Measurements from ENCODE around the gene SYPL1.

SYPL1 gene

DNA sequence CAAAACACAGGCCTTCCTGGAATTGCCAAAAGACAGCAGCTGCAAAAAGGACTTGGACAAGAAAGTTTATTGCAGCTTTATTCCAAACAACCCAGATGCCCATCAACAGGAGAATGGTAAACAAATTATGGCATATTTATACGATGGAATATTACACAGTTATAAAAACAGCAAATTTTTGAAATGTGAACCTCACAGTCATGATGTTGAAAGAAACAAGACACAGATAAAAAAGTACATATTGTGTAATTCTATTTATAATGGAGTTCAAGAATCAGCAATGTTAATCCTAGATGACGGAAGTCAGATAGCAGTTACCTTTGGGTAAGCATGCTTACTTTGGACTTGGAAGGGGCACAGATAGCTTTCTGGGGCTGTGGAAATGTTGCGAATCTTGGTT is 44.4 kb downstream of the SYPL1 start:
- DNase-seq (ENCODE audit: low spot score): no peak

DNA sequence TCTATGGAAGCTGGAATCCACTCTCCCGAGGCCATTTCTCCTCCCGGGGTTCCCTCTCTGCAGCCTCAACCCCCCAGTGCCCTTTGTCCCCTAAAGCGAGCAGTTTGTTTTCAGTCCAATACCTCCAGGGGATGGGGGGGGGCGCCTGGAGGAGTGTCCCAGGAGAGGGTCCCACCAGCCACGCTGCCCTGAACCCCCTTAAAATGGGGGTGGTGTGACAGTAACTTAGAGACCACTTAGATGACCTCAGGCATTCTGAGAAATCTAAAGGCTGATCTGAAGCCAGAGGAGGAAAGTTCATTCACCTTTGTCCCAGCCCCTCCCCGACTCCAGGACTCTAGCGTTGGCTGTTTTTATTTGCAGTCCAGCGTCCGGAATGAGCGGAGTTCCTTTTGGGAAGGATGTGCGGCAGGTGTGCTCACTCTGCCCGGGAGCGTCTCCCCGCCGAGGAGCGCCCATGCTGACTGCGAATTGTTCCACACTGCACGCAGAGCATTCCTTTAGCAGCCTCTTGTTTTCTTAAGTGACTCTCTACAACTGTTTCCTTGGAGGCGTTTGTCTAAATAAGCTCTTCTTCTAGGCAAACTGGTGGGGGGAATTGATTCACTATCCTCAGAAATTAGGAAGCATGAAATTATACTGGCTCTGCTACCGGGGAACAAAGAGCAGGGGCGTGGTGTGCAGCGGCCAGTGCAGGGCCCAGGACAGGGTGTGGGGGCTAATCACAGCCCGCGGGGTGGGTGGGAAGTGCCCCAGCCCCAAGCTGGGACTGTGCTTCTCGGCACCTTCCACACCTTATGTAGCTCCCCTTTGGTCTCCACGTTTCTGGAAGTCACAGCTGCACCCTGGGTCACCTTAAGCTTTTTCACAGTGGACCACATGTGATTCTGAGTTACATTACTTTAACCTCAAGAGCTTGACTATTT is 46.3 kb downstream of the SYPL1 start:
- no peak for DNase-seq (ENCODE audit: low spot score)

- peak; percentile 34 for DNase-seq (ENCODE audit: low spot score)
Observed at GRCh38 chr7:106064771-106065574, 47.1 kb downstream of the SYPL1 start.

GRCh38 chr7:106064316-106064715 is 47.8 kb downstream of the SYPL1 start:
- no peak for DNase-seq (ENCODE audit: low spot score)

GRCh38 chr7:106063692-106064091 is 48.4 kb downstream of the SYPL1 start:
- no peak for DNase-seq (ENCODE audit: low spot score)

DNA sequence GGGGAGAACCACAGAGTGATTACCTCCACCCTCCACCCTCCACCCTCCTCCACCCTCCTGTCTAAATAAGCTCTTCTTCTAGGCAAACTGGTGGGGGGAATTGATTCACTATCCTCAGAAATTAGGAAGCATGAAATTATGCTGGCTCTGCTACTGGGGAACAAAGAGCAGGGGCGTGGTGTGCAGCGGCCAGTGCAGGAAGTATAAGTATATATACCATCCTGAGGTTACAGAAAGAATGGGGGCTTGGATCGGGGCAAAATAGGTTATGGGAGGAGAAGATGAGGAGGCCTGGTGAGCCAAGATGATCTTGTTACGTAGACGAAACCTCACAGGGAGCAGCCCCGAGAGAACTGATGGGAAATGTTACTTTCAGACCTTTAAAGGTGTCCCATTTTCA is 49.1 kb downstream of the SYPL1 start:
- DNase-seq (ENCODE audit: low spot score): no peak

DNA sequence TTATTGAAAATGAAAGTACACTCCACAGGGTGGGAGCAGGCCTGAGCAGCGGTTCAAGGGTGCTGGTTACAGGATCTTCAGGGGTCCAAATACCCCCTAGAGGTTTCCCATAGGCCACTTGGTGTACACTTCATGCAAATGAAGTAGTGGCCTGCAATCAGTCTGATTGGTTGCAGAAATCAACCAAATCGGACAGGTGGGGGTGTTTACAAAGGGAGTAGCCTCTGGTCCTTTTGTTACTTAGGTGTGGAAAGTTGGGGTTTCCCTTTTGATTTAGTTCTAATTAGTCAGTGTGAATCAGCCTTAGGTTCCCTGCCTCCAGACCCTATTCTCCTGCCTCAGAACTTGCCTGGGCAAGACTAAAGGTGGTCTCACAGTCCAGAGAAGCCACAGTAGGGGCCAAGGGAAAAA is 49.6 kb downstream of the SYPL1 start:
- no peak for DNase-seq (ENCODE audit: low spot score)

- no peak for DNase-seq (ENCODE audit: low spot score)
Observed at GRCh38 chr7:106062006-106062405, 50.1 kb downstream of the SYPL1 start.

DNA sequence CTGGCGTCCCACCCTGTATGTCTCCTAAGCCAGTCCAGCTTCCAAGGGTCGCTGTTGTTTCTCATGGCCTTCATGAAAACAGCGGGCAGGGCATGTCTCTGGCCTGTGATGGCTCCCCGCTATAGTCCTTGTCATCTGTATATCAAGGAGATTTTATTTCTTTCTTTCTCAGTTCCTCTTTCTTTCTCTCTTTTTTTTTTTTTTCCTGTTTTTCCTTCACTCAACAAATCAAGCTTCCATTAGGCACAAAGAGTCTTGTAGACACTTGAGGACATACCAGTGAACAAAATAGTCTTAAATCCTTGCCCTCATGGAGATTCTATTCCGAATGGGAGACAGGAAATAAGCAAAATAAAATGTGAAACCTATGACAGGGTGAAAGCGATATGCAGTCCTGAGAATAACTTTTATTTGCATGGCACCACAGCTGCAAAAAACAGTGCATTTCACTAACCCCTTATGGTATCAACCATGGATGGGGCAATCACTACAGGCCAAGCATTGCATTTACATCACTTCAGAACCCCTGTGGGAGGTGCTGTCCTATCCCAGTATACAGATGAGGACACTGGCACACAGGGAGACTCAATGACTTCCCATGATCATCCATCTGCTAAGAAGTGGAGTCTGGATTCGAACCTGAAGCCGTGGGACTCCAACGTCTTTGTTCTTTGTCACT is 50.7 kb downstream of the SYPL1 start:
- DNase-seq (ENCODE audit: low spot score): no peak

GRCh38 chr7:106060394-106060920 is 51.7 kb downstream of the SYPL1 start:
- no peak for DNase-seq (ENCODE audit: low spot score)

DNA sequence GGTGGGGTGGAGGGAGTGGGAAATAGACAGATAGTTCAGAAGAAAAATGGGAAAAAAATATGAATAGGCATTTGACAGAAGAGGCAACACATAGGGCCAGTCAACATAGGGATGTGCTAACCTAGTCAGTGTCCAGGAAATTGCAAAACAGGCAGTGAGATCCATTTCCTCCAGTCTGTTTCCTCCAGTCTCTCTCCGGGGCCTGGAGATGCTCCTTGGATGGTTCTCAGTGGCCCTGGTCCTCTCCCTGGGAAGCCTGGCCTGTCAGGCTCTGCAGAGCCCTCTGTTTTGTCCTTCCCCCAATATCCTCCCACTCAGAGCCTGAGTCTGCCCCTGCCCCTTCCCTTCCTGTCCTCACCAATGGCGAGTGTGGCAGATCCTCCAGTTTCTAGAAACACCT is 52.6 kb downstream of the SYPL1 start:
- DNase-seq (ENCODE audit: low spot score): no peak

DNA sequence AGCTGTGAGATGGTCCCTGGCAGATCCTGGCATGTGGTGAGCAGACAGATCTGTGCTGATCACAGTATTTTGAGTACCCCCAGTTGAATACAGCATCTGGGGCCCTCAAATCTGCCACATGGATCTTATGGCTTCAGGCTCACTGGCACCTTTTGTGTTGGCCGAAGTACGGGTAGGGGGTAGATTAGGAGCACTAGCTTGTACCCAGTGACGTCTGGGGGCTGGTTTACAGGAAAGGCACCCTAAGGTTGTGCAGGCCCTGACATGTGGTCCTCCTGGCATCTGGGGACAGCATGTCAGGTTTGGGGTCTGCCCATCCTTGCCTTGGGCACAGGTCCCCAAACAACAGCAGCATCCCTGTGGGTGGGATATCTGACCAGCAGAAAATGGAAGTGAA is 53.2 kb downstream of the SYPL1 start:
- no peak for DNase-seq (ENCODE audit: low spot score)

- DNase-seq (ENCODE audit: low spot score): peak; percentile 70
Observed at GRCh38 chr7:106057962-106058927, 53.9 kb downstream of the SYPL1 start.

- no peak for DNase-seq (ENCODE audit: low spot score)
Observed at GRCh38 chr7:106057204-106057961, 54.7 kb downstream of the SYPL1 start.

- peak; percentile 80 for DNase-seq (ENCODE audit: low spot score)
Observed at GRCh38 chr7:106056513-106057203, 55.5 kb downstream of the SYPL1 start.

- DNase-seq (ENCODE audit: low spot score): no peak
Observed at GRCh38 chr7:106054971-106055532, 57.1 kb downstream of the SYPL1 start.

- DNase-seq (ENCODE audit: low spot score): no peak
Observed at GRCh38 chr7:106054156-106054910, 57.8 kb downstream of the SYPL1 start.

DNA sequence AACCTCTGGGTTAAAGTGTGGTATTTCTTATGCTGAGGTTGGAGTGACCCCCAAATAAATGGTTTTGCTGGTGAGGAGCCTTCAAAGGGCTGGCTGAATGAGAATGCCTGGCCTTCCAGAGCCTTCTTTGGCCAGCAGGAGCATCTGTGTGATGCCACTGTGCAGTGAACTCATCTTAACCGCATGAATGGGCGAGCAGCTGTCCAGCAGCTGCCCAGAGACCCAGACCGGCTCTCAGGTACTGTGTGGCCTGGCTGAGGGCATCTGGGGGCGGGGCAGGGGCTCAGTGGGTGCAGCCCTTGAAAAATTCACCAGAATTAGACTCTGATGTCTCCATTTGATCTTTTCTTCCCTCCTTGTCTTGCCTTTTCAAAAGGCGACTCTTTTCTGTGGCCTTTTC is 59.0 kb downstream of the SYPL1 start:
- DNase-seq (ENCODE audit: low spot score): no peak
